ENCODE results near the gene NPBWR2.
A peak's percentile ranks its signal among the peaks of the same experiment; 100 is the strongest.
"Not testable (repeated sequence)": the region's sequence is repeated elsewhere in the genome, so short reads cannot be mapped to it uniquely, and the experiment has no call there.

NPBWR2 gene

DNA sequence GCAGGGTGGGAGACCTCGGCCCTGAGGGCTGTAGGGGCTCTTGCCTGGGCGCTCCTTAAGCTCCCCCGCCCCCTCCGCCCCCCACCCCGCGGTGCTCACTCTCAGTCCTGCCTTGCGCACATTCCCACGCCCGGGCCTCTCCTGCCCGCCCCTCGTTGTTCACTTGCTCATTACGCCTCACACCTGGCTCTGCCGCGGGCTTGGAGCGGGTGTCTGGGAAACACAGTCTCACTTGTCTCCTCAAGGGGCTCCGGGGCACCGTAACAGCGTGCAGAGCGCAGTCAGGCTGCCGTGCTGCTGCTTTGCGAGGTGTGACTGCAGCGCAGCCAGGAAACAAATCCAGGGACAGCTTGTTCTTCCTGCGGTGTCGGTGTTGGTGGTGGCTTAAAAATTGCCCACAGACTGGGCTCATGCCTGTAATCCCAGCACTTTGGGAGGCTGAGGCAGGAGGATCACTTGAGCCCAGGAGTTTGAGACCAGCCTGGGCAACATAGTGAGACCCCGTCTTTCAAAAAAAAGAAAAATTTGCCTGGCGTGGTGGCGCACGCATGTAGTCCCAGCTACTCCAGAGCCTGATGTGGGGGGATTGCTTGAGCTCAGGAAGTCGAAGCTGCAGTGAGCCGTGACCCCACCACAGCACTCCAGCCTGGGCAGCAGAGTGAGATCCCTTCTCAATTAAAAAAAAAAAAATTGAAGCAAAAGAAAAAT is 4.6 kb downstream of the NPBWR2 start:
- no peak for DNase-seq

DNA sequence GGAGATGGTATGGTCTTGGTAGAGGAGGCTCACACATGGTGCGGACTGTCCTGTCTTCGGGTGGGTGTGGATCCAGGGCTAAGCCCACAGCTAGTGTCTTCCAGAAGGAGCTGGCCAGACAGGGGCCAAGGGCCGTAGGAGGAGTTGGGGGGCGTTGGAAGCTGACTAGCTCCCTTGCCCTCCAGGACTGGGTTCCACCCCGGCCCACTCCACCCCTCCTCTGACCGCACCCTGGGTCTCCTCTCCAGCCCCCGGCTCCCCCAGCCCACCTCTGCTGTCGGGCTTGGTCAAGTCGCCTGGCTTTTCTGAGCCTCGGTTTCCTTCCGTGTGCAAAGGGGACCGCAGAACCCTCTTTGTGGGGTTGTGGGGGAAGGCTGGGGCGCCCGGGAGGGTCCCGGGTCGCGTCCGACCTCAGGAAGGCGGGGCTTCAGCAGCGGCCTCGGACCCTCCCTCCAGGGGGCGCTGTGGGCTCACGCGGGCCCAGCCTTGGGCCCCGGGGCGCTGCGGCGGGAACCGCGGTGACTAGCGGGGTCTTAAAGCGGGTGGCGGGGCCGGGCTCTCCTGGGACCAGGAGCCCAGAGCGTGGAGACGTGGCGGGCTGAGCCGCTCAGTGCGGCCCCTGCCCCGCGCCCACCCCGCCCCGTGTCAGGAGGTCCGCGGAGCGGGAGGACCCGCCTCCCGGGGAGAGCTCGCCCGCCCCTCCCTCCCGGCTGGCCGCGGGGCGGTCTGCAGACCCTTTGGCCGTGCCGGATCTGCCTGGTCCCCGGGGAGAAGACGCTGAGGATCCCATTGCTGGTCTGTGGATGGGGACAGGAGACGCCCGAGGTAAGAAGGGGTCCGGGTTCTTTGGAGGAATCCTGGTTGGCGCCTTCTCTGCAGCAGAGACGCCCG is 5.4 kb downstream of the NPBWR2 start:
- DNase-seq: peak; percentile 73 to 77

DNA sequence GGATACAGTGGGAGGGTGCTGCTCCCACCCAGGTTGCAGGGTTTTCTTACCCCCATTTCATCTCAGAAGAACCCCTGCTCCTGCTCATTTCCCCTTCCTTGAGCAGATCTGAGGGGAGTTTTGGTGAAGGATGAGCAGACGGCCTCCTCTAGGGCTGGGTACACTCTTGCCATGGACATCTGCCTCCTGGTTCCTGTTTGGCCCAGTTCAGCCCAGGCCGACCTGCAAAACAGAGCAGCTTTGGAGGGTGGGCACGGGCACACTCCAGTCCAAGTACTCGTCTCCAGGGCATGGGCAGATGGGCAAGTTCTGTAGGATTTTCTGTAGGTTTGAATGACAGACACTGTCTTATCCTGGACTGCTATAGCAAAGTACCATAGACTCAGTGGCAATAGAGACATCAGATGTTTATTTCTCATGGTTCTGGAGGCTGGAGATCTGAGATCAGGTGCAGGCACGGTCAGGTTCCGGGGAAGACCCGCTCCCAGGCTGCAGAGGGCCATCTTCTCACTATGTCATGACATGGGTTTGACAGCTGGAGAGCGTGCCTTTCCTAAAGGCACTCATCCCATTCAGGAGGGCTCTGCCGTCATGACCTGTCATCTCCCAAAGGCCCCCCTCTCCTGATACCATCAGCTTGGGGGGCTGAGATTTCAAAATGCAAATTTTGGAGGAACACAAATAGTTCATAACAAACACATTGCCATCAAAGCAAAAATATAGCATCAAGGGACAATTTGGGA is 6.2 kb downstream of the NPBWR2 start:
- no peak for DNase-seq

DNA sequence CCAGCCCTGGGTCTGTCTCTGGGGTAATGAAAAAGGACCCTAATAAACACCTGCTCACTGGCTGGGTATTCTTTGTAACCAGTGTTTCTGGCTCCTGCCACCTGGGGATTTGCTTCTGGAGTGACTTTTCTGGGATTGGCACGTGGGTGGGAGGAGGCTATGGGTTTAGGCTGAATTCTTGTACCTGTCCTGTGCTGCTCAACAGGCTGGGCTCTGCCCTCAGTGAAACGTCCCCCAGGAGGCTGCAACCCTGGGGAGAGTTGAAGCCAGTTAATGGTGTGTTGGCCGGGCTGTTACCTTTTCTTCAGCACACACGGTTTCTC is 6.8 kb downstream of the NPBWR2 start:
- no peak for DNase-seq

DNA sequence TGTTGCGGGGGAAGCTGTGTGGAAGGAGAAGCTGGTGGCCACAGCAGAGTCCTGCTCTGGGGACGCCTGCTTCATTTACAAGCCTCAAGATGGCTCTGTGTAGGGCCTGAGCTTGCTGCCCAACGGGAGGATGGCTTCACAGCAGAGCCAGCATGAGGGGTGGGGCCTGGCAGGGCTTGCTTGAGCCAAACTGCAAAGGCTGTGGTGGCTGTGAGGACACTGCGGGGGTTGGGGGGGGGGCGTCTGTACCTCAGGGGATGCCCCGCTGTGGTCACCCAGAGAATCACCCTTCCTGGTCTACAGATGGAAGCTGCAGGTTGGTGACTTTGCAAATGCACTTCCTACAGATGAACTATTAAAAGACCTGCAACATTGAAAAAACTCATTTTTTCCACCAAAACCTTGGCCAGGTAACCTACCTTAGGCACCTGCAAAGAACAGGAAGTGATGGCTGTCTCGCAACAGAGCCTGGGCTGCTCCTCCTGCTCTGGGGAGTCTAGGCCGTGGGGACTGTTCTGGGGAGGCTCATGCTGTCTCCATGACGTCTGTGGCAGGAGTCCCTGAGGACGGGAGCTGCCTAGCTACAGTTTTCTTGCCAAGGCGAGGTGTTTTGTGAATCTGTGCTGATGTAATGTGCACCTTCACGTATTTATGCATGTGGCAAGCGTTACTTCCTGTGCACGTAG is 7.3 kb downstream of the NPBWR2 start:
- no peak for DNase-seq

DNA sequence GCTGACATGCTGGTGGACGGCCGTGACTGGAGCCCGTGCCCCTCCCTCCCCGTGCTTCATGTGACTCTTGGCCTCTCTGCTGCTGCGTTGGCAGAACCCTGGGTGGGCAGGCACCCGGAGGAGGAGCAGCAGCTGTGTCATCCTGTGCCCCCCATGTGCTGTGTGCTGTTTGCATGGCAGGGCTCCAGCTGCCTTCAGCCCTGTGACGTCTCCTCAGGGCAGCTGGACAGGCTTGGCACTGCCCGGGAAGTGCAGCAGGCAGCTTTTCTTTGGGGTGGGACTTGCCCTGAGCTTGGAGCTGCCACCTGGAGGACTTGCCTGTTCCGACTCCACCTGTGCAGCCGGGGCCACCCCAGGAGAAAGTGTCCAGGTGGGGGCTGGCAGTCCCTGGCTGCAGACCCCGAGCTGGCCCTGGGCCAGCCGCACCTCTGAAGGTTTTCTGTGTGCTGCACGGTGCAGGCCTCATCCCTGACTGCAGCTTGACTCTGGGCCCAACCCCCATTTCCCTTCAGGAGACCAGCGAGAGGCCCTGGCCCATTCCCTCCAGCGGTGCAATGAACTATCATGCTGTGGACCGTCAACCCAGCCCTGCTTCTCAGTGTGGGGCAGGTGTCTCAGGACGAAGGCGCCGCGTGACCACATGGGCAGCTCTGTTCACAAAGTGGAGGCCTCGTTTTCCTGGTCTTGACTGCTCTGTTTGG is 8.1 kb downstream of the NPBWR2 start:
- no peak for DNase-seq

DNA sequence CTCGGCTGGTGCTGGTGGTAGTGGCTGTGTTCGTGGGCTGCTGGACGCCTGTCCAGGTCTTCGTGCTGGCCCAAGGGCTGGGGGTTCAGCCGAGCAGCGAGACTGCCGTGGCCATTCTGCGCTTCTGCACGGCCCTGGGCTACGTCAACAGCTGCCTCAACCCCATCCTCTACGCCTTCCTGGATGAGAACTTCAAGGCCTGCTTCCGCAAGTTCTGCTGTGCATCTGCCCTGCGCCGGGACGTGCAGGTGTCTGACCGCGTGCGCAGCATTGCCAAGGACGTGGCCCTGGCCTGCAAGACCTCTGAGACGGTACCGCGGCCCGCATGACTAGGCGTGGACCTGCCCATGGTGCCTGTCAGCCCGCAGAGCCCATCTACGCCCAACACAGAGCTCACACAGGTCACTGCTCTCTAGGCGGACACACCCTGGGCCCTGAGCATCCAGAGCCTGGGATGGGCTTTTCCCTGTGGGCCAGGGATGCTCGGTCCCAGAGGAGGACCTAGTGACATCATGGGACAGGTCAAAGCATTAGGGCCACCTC is 8.8 kb downstream of the NPBWR2 start:
- DNase-seq: no peak

DNA sequence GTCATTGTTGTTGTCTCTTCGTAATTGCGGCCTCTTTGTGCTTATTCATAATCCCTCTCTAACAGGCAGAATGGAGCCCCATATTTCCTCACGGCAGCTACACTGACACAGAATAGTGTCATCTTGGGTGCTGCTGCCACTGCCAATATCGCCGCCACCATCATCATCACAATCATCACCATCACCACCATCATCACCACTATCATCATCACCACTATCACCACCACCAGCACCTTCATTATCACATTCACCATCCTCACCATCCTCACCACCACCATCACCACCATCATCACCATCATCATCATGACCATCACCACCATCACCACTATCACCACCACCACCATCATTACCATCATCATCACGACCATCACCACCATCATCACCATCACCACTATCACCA is 10.8 kb downstream of the NPBWR2 start:
- no peak for DNase-seq

DNA sequence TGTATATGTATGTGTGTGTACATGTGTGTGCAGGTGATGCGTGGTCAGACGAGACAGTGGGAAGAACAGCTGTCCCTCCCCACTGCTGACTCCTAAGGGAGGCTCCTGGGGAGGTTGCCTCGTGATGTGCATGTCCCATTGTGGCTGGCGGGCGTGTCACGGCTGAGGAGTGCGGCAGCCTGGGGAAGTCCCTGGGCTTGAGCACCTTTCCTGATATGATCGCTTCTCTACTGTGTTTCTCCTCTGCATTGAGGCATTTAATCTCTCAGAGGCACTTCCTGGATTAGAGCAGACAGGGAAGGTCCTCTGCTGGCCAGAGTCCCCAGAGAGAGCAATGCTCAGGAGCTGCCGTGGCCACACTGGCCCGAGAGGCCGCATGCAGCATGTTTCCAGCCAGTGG is 11.4 kb downstream of the NPBWR2 start:
- peak in 1 of 2 experiments; percentile 39 for DNase-seq

DNA sequence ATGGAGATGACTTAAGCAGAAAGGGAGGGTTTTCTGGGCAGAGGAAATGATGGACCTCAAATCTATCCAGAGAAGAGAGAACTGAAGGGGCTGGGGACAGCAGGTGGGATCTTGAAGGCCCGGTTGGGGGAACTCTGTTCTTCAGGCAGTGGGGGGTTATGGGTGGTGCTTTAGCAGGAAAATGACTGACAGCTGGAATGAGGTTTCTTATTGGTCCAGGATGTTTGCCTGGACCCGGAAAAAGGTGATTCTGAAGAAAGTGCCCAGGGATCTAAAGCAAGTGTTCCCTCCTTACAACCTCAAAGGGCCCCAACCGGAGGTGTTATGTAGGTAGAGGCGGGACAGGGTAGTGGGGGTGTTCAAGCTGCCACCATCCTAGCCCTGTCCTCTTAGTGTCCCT is 11.9 kb downstream of the NPBWR2 start:
- no peak for DNase-seq

DNA sequence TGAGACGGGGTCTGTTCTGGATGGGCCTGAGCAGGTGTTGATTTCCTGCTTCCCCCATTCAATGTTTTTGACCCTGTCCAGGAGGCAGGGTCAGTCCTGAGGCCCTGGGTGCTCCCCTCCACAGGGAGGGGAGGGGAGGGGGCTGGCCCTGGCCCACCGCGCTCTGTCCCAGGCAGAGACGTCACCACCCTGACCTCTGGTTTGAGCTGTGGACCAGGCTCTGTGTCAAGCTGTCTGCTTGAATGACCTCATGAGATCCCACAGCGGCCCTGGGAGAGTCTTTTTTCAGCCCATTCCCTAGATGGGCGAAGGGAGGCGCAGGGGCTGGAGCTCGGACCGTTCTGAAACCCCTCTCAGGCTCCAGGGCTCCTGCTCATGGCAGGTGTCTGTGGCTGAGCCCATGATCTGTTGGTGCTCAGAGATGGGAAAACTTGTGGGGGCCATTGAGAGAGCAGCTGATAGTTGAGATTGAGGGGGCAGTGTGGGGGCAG is 14.3 kb downstream of the NPBWR2 start:
- DNase-seq: no peak

DNA sequence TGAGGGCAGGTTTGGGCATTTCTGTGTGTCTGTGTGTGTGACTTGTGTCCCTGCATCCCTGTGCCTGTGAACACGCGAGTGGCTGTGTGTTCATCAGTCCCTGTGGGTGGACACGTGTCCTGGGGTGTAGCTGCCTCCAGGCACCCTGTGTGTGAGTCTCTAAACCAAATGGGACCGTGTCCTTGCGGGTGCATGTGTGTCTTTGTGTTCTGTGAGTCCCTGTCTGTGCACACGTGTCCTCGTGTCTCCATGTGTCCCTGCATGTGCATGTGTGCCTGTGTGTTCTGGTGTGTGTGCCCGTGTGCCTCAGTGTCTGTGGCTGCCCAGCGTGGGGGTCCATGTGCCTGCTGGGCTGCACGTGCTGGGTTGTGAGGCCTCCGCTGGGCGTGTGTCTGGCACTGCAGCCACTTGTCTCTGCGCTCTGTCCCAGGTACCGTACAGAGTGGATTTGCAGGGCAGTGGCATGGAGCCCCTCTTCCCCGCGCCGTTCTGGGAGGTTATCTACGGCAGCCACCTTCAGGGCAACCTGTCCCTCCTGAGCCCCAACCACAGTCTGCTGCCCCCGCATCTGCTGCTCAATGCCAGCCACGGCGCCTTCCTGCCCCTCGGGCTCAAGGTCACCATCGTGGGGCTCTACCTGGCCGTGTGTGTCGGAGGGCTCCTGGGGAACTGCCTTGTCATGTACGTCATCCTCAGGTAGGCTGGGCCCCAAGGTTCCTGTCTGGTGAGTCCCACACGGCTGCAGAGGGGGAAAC is 14.9 kb downstream of the NPBWR2 start:
- DNase-seq: no peak

DNA sequence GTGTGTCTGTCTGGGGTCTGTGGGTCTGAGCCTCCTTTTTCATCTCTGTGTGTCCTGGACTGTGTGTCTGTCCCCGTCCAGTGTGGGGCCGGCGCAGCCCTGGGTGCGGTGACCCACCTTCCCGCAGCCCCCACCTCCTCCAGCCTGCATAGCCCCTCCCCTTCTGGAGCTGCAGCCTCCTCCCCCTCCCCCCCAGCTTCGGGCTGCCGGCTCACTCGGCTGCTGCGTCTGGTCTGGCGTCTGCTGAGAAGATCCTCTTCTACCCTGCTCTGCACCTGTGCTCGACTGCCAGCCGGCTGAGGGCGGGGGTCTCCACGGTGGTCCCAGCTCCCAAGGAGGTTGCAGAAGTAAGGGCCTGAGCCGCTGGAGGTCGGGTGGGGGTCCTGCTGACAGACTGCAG is 15.6 kb downstream of the NPBWR2 start:
- no peak for DNase-seq

DNA sequence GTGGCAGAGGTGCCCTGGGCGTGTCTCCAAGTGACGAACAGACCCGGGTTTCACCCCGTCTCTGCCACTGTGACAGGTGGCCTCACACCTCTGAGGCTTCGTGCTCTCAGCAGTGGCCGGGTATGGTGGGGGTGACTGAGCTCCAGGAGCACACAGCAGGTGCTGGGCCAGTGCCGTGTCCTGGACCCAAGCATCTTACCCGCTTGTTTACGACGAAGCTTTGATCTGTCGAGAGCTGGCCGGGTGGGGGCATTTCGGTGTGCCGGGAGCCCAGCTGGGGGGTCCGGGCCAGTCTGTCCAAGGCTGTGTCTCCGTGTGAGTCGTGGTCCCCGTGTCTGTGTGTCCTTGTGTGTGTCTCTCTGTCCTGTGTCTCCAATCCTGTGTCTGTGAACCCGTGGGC is 16.0 kb downstream of the NPBWR2 start:
- DNase-seq: no peak

DNA sequence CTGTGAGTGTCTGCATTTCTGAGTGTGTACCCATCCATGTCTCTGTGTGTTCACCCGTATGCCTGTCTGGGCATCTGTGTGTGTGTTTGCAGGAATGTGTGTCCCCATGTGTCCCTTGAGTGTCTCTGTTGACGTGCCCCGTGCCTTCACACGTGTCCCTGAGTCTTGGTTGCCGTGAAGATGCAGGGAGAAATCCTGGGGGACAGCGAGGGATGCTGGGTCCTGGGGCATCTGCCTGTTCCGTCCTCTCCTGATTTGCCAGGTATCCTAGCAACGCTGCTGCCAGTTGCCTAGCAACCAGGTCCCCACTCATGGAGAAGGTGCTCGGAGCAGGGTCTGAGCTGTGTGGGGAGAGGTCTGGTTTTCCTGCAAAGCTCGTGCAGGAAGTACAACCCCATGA is 17.2 kb downstream of the NPBWR2 start:
- no peak for DNase-seq

DNA sequence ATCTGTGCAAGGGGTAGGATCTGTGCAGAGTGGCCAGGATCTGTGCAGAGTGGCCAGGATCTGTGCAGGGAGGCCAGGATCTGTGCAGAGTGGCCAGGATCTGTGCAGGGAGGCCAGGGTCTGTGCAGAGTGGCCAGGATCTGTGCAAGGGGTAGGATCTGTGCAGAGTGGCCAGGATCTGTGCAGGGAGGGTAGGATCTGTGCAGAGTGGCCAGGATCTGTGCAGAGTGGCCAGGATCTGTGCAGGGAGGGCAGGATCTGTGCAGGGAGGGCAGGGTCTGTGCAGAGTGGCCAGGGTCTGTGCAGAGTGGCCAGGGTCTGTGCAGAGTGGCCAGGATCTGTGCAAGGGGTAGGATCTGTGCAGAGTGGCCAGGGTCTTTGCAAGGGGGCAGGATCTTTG is 18.8 kb downstream of the NPBWR2 start:
- DNase-seq: not testable (repeated sequence)

DNA sequence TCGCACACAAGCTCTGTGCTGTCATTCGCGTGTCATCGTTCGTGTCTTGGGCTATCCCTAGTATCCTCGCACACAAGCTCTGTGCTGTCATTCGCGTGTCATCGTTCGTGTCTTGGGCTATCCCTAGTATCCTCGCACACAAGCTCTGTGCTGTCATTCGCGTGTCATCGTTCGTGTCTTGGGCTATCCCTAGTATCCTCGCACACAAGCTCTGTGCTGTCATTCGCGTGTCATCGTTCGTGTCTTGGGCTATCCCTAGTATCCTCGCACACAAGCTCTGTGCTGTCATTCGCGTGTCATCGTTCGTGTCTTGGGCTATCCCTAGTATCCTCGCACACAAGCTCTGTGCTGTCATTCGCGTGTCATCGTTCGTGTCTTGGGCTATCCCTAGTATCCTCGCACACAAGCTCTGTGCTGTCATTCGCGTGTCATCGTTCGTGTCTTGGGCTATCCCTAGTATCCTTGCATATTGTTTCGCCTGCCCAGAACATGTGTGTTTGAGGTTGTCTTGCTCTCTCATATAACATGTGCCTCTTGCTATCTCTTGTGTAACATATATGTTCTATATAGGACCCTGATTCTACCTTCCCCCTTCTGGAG is 20.0 kb downstream of the NPBWR2 start:
- not testable (repeated sequence) for DNase-seq

DNA sequence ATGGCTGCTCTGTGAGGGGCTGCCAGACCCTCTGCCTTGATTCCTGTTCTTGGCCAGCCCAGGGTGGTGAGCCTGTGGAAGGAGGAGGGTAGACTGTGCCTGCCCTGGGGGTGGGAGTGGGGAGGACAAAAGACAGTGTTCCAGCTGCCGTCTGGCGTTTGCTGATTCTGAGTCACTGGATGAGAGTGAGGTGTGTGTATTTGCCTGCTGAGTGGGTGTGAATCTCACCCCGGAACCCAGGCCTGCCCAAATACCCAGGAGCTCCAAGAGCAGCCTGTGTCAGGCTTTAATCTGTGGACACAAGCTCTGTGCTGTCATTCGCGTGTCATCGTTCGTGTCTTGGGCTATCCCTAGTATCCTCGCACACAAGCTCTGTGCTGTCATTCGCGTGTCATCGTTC is 20.6 kb downstream of the NPBWR2 start:
- no peak for DNase-seq

DNA sequence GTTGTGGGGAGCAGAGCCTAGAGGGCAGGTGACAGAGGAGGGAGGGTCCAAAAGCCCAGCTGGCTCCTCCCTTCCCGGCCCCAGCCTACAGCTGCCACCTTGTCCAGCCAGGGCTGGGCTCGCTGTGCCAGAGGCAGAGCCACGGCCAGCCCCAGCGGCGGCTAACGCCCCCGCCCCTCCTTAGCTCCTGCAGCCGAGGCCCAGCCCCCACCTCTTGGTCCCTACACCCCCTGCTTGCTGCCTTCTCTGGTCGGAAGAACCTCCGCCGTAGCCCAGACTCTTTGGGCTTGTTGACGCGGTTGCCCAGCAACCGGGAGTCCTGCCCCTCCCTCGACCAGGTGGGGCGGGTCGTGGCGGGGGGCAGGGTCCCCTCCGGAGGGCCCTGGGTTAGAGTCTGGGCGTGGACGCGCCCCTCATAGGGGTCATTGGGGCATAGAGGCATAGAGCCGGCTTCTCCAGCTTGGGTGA is 22.6 kb downstream of the NPBWR2 start:
- no peak for DNase-seq

DNA sequence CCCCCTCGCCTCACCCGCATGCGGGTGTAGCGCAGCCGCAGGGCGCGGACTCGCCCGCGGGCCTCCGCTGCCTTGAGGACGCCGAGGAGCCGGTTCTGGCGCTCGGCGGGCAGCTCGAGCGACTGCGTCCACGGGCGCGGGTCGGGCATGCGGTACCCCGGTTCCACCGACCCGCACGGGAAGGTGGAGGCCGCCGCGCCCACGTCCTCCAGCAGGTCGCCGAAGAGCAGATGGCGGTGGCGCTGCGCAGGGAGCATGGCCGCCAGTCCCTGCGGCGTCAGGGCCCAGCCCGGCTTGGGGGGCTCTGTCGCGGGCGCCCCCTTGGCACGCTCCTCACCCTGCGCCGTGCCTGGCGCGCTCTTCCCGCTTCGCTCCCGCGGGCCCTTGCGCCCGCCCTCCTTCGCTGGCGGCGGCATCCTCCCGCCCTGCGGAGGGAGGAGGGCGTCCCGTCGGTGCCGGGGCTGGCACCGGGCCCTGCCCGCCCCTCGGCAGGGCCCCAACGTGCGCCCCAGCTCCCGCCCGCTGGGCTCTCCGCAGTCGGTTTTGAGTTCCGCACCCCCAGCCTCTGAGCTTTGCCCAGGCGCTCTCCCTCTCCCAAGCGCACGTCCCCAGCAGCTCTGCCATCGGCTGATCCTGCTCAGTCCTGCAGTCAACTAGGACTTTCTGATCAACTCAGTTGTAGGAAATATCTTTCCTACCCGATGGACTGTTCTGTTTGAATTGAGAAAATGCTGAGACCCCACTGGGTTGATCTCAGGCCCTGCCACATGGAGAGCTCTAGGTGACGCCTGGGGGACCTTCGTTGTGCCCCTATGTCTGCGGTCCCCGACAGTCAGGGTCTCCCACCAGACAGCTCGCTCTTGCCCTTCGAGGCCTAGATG is 23.3 kb downstream of the NPBWR2 start, which contains the start of gene LKAAEAR1:
Gene LKAAEAR1, minus strand, starts transcription at position 595 of the 881 bp plus-strand sequence. Its CDS starts 179 bp downstream, at position 416.
- no peak for DNase-seq

Data from activated CD4-positive, alpha-beta T cell treated with anti-CD3 and anti-CD28 coated beads, Interleukin-2, amount 50 U/mL, for 48 hours (primary cell).